HG03175 (cell line): ENCODE data around the gene FARP2.

Experiments
- ATAC-seq: cut with Tn5 transposase; IDR thresholded peaks from one replicate; pipeline ENCODE4 v1.9.1; 2021; ENCODE audit warnings: mild to moderate bottlenecking, moderate library complexity; ENCODE audit not compliant: unreplicated experiment

Gene FARP2

DNA sequence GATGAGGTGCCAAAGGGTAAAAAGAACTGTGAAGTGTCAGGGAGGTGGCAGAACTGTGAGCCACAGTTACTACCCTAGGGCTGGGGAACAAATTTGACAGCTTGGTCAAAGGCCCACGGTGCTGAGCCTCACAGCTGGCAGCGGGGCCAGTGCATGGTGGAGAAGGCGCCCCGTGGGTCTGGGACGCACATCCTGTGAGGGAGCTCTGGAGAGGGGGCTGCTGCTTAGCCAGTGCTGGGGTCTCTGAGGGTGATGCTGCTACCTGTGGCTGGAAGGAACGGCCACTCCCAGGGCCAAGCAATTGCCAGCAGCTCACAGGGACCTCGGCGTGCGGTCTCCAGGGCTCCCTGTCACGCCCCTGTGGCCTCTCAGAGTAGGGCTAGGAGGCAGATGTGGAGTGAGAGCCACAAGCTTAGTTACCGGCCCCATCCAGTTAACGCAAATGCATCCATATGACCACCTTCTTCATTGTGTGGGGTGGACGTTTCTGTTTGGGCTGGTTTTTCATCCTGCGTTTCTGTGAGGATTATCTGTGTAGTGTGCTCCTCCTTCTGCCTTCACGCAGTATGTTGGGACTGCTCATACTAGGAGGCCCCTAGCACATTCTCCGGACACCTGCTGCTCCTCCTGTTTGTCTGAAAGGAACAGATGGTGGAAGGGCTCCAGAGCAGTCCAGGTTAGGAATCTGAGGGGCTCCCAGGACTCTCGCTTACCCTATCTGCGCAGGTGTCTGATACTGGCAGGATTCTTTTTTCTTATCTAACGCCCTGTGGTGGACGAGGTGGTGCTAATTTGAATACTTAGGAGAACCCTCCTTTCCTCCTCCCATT, 126.3 kb downstream of the FARP2 start:
- ATAC-seq: no peak

DNA sequence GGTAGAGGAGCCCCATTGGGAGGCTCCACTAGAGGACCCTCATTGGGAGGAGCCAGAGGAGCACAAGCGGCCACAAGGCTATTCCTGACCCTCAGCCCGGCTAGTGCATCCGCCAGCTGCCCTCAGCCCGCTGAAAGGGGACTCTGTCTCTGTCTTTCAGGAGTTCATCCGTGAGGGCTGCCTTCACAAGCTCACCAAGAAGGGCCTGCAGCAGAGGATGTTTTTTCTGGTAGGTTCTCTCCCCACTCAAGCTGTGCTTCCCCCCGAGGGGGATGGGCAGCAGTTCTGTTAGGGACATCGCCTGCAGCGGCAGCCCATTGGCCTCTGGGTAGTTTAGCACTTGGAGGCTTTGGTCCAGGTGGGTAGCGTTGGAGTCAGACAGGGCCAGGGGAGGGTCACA, 127.2 kb downstream of the FARP2 start:
- ATAC-seq: no peak

DNA sequence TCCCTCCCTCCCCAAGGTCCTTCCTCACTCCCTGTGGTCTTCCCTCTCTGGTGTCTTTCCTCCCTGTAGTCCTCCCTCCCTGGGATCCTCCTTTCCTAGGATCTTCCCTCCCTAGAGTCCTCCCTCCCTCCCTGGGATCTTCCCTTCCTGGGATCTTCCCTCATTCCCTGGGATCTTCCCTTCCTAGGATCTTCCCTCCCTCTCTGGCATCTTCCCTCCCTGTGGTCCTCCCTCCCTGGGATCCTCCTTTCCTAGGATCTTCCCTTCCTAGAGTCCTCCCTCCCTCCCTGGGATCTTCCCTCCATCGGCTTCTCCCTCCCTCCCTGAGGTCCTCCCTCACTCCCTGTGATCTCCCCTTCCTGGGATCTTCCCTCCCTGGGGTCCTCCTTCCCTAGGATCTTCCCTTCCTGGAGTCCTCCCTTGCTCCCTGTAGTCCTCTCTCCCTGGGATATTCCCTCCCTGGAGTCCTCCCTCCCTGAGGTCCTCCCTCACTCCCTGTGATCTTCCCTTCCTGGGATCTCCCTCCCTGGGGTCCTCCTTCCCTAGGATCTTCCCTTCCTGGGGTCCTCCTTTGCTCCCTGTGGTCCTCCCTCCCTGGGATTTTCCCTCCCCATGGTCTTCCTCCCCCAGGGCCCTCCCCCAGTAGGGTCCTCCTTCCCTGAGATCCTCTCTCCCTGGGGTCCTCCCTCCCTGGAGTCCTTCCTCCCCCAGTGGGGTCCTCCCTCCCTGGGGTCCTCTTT, 129.3 kb downstream of the FARP2 start:
- ATAC-seq: no peak

DNA sequence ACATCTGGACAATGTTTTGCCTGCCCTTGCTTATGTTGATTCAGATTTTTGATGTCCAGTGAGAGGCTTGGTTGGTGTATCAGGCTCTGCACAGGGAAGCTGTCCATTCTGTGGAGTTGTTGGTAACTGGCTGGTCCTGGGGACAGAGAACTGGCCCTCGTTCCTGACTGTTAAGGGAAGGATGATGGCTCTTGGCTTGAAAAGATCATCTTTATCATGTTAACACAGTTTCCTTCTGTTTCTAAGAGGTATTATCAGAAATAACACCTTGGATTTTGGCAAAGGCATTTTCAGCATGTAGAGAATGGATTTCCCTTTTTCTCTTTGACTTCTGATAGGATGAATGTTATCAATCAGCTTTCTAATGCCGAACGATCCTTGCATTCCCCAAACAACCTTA, 133.0 kb downstream of the FARP2 start:
- ATAC-seq: no peak

DNA sequence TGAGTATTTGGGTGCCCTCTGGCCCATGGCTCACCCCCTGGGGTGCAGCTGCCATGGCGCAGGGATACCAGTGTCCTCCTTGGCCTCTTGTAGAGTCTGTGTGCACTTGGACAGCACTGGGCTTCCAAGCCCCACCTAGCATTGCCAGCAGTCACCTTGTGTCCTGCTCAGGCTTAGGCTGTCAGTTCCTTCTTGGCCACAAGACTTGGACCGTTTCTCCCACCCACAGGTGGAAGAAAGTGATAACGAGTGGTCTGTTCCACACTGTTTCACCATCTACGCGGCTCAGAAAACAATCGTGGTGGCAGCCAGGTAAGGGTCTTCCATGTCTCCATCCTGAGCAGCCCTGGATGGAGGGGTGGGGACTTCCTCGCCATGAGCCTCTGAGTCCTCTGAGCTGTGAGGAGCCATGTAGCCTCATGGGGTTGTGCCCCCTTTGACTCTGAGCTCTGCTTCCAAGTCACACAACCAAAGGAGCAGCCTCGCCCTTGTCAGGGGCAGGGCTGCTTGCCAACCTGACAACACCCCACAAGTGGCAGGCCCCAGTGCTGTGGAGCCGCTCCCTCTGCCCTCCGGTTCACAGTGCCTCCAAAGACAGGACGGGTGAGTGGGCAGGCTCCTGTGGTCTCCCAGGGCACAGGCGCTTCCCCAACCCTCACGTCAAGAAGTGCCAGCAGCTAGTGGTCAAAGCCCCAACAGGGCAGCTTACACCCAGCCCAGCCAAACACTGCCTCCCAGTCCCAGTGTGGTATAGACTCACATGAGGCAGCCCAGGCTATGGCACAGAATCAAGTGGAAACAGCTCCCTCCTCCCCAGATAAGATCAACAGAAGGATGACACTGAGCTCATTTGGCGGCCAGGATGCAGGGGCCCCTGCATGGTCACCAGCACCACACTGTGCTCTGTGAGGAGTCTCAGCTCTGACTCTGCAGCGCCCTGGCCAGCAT, 133.9 kb downstream of the FARP2 start:
- no peak for ATAC-seq

DNA sequence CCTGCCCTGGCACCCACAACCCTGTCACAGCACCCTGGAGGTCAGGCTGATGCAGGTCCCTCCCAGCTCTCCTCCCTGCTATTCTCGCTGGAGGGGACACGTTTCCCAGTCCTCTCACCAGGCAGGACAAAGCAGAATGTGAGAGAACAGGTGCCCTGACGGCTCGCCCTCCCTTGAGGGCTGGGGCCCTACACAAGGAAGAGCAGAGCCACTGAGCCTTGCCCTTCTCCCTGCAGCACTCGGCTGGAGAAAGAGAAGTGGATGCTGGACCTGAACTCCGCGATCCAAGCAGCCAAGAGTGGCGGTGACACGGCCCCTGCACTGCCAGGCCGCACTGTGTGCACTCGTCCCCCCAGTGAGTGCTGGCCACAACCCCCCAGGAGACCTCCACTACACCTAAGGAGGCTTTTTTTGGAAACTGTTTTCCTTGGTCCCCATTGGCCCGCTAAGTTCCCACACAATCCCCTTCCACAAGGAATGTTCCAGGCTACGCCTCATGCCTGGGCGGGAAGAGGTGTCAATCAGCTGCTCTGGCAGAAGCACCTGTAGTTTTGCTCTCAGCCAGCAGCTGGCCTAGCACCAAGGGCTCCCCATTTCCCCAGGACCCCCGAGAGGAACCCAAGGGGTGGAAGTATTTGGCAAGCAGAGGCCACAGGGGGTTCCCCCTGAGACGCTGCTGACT, 134.9 kb downstream of the FARP2 start:
- ATAC-seq: no peak

DNA sequence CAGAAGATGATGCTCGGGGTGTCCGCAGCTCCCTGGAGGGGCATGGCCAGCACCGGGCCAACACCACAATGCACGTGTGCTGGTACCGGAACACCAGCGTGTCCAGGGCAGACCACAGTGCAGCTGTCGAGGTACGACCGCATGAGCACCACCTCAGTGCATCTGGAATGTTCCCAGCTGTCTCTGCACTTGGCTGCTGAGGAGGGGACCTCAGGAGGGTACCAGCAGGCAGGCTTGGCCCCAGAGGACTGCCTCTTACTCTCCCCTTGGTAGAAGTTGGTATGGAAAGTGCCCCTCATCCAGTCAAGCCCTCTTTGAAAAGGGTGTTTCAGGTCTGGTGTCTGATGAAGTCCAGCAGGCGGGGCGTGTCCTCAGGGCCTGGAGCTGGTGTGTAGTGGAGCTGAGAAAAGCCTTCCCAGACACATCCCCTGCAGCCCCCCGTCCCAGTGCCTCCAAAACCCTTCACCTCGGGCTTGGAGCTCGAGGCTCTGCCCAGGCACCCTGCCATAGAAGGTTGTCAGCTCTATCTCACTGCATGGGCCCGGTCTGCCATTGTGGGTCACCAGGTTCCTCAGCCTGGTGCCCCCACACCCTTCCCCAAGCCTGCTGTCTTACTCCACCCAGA, 135.6 kb downstream of the FARP2 start:
- ATAC-seq: no peak

DNA sequence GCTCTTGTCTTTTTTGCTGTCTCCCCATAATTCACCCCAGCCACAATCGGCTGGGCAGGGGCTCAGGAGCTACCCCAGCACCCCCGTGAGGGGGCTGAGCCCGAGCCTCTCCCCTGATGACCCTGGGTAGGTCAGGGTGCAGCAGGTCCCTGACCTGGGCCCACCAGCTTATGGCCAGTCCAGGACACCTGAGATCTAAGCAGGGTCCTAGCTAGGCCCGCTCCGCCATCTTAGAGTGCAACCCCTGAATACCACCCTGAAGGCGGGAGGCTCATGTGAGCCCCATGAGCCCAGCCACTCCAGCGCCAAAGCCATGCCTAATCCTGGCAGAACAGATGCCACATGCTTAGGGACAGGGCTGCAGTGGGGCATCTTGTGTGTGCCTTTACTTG, 136.1 kb downstream of the FARP2 start:
- no peak for ATAC-seq

DNA sequence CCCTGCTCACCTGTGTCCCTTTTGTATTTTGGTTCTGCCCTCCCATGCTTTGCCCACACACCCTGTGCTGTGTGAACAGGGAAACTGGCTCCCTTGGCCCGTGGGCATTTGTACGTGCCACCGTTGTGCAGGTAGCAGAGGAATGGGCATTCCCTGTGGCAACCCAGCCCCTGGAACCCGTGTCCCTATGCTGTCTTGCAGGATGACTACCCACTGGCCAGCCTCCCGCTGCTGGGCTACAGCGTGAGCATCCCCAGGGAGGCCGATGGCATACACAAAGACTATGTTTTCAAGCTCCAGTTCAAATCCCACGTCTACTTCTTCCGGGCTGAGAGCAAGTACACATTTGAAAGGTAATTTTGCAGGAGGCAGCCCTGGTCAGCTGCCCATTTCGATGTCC, 137.0 kb downstream of the FARP2 start:
- ATAC-seq: no peak

DNA sequence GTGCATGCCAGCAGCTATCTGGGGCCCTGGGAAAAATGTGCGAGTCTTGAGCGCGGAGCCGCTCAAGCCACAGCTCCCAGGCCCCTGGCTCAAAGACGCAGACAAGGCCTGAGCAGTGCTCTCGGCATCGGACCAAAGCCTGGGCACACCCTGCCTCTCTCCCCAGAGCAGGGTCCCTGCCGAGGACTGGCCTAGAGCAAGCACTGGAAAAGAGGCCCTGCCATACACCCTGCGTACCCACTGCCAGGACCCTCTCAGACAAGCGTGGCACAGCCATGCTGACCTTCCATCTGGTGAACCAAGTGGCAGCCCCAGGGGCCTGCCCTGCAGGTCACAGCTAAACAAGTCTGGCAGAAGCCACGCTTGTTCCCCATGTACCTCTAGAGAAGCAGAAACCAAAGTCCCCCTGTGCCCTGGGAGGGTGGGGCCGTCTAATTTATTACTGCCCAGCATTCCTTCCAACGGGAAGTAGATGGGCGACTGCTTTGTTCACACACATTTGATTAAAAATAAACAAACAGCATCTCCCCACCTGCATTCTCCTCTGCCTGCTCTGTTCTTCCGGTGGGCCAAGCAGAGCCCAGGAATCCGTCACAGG, 138.3 kb downstream of the FARP2 start:
- ATAC-seq: no peak

DNA sequence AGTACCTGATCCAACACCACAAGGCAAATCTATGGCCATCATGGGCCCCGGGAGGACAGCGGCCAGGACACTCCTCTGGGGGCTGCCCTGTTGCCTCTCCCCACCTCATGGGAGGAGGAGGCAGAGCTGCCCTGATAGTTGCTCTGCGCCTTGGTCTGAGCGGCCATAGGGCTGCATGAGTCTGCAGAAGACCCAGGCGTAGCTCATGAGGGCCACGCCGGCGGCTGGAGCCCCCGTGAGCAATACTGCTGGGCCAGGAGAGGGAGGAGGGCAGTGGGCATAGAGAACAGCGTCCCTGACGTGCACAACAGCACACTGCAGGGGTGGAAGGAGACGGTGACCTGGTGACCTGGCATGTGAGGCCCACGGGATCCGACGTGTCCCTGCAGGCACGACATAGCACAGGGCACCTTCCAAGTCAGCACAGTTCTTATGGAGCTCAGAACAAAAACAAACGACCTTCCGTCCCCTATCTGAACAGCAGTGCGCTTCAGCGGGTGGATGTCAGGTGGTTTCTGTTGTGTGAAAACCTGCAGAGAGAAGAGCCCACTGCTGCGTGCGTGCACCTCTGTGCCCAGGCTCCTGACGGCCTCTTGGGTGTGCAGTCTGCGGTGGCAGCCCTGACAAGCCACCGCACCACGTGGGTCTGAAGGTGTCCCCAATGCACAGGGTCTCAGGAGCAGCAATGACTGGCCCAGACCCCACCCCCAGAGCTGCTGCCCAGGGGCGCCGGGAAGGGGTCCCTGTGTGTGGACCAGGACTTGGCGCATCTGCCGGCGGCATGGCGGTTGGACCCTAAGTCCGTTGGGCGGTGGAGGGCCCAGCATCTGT, 139.3 kb downstream of the FARP2 start:
- ATAC-seq: no peak

DNA sequence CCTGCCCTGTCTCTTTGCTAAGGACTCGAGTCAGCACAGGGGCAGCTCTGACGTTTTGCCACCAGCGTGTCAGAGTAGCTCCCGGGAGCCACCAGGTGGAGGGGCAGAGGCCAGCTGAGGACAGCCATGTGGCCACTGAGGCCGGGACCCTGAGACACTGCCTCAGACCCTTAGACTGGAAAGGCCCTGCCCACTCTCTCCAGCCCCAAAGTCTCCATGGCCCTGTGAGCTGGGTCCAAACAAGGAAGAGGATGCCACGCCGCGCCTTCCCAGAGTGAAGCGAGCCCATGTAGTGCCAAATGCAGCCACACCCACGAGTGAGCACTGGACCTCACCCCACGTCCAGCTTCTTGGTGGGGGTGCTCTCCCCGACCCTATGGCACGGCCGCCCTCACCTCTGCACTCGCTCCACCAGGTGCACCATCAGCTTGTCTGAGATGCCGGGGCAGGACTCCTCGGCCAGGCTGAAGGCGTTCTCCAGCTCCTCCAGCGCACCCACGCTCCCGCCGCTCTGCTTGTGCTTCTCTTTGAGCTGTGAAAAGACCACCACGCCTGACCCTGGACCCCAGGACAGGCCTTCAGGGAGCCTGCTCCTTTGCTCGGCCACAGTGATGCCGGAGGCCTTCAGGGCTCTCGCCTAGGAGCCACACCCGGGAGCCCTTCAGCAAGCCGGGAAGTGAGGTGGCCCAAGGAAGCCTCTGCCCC, 140.1 kb downstream of the FARP2 start:
- no peak for ATAC-seq

DNA sequence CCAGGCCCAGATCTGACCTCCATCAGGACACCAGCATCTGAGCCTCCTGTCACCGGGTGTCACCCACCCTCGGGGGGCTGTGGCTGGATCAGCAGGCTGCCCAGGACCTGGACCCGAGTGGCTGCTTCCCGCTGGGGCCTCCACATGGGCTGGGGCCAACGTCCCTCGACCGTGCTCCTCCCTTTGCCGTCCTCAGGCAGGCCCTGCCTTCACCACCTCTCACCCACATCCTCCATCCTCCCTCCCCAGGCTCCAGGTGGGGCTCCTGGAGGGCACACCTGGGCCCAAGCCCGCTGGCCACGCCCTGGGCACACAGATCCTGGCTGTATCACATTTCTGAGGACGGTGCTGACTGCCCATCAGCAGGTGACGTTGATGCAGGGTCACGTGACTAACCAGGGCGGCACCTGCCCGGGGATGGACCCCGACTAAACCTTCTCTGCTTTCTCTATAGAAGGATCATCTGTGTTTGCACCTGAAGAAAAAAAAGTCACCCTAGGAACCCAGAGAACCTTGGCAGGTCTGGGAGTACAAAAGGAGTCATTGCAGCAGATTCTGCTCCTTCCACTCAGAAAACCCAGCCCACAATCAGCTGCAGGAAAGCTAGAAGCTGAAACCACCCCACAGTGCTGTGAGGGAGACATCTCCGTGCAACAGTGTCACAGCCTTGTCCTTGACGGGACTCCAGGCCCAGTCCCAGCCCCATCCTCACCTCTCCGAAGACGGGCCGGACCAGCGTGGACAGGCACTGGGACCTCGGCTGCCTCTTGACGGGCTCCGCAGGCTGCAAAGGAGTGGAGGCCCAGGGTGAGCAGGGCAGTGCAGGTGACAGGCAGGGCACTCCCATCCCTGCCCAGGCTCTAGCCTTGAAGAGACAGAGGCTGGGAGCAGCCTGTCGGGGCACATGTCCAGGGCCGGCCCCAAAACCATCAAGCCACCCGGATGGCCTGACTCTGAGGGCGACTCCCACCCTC, 141.1 kb downstream of the FARP2 start:
- no peak for ATAC-seq

DNA sequence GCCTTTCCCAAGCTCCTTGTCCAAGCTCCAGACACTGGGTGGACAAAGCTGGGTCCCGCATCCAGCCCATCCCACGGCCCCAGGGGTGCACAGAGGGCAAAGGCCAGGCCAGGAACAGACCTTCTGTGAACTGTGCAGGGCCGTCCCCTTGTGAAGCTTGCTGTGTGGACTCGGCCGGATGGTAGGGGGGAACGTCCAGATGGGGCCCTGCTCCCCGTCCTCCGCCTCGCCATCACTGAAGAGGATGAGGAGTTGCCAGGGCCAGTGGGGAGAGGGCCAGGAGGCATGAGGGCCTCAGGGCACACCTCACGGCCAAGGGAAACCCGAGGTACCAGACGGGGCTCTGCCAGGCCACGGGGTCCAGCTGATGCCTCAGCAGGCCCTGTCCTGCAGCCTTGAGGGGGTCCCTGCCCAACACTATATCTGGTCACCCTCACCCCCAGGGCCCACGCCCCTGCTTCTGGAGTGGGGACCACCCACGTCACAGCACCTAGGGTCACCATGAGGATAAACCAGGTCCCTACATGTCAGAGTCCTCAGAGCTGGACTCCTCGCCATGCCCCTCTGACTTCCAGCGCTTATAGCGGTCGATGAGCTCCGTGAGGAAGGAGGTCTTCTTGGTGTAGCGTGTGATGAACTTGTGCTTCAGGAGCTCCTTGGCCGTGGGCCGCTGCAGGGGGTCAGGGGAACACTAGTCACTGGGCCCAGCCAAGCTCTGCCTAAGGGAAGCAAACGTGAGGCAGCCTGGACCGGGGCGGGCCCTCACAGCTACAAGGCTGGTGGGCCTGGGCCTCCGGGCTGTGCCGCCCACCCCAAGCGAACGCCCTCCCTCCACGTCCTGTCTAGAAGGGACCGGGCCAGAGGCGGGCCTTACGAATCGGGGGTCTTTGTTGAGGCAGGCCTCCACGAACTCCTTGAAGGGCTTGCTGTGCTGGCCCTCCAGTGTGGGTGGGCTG, 142.3 kb downstream of the FARP2 start:
- ATAC-seq: no peak

DNA sequence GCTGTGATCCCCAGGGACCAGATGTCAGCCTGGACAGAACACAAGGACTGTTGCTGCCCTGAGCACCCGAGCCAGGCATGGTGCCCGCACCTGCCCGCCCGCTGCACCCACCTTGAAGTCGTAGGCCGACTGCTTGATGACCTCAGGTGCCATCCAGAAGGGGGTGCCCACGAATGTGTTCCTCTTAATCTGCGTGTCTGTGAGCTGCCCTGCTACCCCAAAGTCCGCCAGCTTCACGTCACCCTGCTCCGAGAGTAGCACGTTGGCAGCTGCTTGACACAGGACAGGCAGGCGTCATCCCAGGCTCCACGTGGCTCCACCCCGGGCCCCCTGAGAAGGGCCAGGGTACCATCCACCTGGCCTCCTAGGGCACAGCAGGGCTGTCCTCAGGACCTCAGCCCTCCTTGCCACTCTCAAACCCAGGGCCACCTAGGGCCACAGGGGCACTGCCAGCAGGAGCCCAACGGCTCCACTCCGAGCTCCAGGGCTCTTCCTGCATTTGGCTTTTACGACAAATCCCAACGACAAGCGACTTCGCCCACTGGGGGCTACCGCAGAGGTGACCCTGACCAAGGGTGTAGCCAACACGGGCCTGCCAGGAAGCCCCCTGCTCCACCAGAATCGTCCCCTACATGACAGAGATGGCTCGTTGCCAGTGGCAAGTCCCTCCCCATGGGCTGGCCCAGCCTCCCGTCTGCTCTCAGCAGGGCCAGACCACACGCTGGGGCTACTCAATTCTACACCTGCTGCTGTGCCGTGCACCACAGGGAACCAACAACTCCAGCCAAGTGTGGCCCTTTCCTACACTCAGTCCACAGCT, 143.3 kb downstream of the FARP2 start:
- no peak for ATAC-seq
